ENCODE results near the gene TAF11.
A peak's percentile ranks its signal among the peaks of the same experiment; 100 is the strongest.

- TF ChIP-seq ATF3 (IDR thresholded peaks at IDR 0.05), result no peak
- TF ChIP-seq CTCF (IDR thresholded peaks at IDR 0.05; ENCODE audit: low read depth, low read length, missing input control), result no peak
- peak; percentile 93 for TF ChIP-seq REST (IDR thresholded peaks at IDR 0.05)
- no peak for TF ChIP-seq MAX (IDR thresholded peaks at IDR 0.05)
- no peak for TF ChIP-seq RAD21 (IDR thresholded peaks at IDR 0.05)
Observed at GRCh38 chr6:34872332-34872731, 15.5 kb downstream of the TAF11 start.

Data from liver (tissue), 3 donors.